Measurements from ENCODE around the gene SDK2. TPM values are rescaled to one million over a fixed set of nuclear protein-coding genes. Genes with fewer than 3 reads are reported as not detected.

The SDK2 gene
- polyA plus RNA-seq, 1 experiment = 0.04 TPM

- H3K27me3 ChIP-seq (ENCODE audit: control insufficient read depth, insufficient read depth, low read length) = no peaks in the 10 kb centered on the region
- ChIA-PET POLR2A (no interaction called here), CTCF (no interaction called here)
- H3K36me3 ChIP-seq (ENCODE audit: control insufficient read depth, insufficient read depth, low read length) = no peaks in the 10 kb centered on the region
- no peak overlapping the region for H3K4me3 ChIP-seq (ENCODE audit: low read depth, low read length)
- no peak for DNase-seq (ENCODE audit: low read depth)
- TF ChIP-seq CTCF (IDR thresholded peaks at IDR 0.05; ENCODE audit: insufficient read depth, low read depth, low read length) = no peak
Measured at GRCh38 chr17:73616873-73617404, 27.3 kb downstream of the SDK2 start.

GRCh38 chr17:73616120-73616872 lies 27.9 kb downstream of the SDK2 start:
- no peaks in the 10 kb centered on the region for H3K27me3 ChIP-seq (ENCODE audit: control insufficient read depth, insufficient read depth, low read length)
- no peak for DNase-seq (ENCODE audit: low read depth)
- H3K4me3 ChIP-seq (ENCODE audit: low read depth, low read length) = no peak overlapping the region
- CTCF ChIA-PET = no interaction called here
- TF ChIP-seq CTCF (IDR thresholded peaks at IDR 0.05; ENCODE audit: insufficient read depth, low read depth, low read length) = no peak
- no peaks in the 10 kb centered on the region for H3K36me3 ChIP-seq (ENCODE audit: control insufficient read depth, insufficient read depth, low read length)
- POLR2A ChIA-PET = no interaction called here

- CTCF ChIA-PET = no interaction called here
- POLR2A ChIA-PET = no interaction called here
- Histone ChIP-seq H3K27me3 (ENCODE audit: control insufficient read depth, insufficient read depth, low read length) (no peaks in the 10 kb centered on the region), H3K36me3 (ENCODE audit: control insufficient read depth, insufficient read depth, low read length) (no peaks in the 10 kb centered on the region), H3K4me3 (ENCODE audit: low read depth, low read length) (no peak overlapping the region)
- no peak for TF ChIP-seq CTCF (IDR thresholded peaks at IDR 0.05; ENCODE audit: insufficient read depth, low read depth, low read length)
- DNase-seq (ENCODE audit: low read depth) = no peak
Measured at GRCh38 chr17:73614256-73614655, 30.0 kb downstream of the SDK2 start.

- Histone ChIP-seq H3K4me3 (ENCODE audit: low read depth, low read length) (no peak overlapping the region), H3K27me3 (ENCODE audit: control insufficient read depth, insufficient read depth, low read length) (no peaks in the 10 kb centered on the region), H3K36me3 (ENCODE audit: control insufficient read depth, insufficient read depth, low read length) (no peaks in the 10 kb centered on the region)
- ChIA-PET CTCF (no interaction called here), POLR2A (no interaction called here)
- TF ChIP-seq CTCF (IDR thresholded peaks at IDR 0.05; ENCODE audit: insufficient read depth, low read depth, low read length) = no peak
- no peak for DNase-seq (ENCODE audit: low read depth)
Measured at GRCh38 chr17:73613271-73614233, 30.7 kb downstream of the SDK2 start.

- TF ChIP-seq CTCF (IDR thresholded peaks at IDR 0.05; ENCODE audit: insufficient read depth, low read depth, low read length) = no peak
- POLR2A ChIA-PET = no interaction called here
- DNase-seq (ENCODE audit: low read depth) = no peak
- CTCF ChIA-PET = no interaction called here
- Histone ChIP-seq H3K4me3 (ENCODE audit: low read depth, low read length) (no peak overlapping the region), H3K36me3 (ENCODE audit: control insufficient read depth, insufficient read depth, low read length) (no peaks in the 10 kb centered on the region), H3K27me3 (ENCODE audit: control insufficient read depth, insufficient read depth, low read length) (no peaks in the 10 kb centered on the region)
Measured at GRCh38 chr17:73612031-73612472, 32.2 kb downstream of the SDK2 start.
